MM.1S (cell line): Measurements from ENCODE around the gene WSB1.

Experiments
- EZH2 ChIP-seq: fragments of 300-600 bp; sonication (generic); optimal IDR thresholded peaks from 2 replicates; pipeline ENCODE3; 2017; ENCODE audit warnings: low read depth, mild to moderate bottlenecking, antibody characterized with exemption, low read length, mixed read lengths
- TF ChIP-seq, protein P1 (sequence below): fragments of 300-600 bp; sonication (generic); IDR thresholded peaks from 2 replicates; pipeline ENCODE4 v1.5.1; 2016; ENCODE audit warnings: antibody characterized with exemption, low read length, mixed read lengths

- TF ChIP-seq EZH2: no peak
- TF ChIP-seq, protein P1, sequence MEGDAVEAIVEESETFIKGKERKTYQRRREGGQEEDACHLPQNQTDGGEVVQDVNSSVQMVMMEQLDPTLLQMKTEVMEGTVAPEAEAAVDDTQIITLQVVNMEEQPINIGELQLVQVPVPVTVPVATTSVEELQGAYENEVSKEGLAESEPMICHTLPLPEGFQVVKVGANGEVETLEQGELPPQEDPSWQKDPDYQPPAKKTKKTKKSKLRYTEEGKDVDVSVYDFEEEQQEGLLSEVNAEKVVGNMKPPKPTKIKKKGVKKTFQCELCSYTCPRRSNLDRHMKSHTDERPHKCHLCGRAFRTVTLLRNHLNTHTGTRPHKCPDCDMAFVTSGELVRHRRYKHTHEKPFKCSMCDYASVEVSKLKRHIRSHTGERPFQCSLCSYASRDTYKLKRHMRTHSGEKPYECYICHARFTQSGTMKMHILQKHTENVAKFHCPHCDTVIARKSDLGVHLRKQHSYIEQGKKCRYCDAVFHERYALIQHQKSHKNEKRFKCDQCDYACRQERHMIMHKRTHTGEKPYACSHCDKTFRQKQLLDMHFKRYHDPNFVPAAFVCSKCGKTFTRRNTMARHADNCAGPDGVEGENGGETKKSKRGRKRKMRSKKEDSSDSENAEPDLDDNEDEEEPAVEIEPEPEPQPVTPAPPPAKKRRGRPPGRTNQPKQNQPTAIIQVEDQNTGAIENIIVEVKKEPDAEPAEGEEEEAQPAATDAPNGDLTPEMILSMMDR: no peak
Observed at GRCh38 chr17:27352448-27353032, 58.6 kb downstream of the WSB1 start.
